ENCODE data around the gene MBD3L5.
"Not testable (repeated sequence)": the region's sequence is repeated elsewhere in the genome, so short reads cannot be mapped to it uniquely, and the experiment has no call there.

The MBD3L5 gene

GRCh38 chr19:7030278-7030677, at the start of gene MBD3L5:
TSS of gene MBD3L5 (plus strand) at chr19:7030578. CDS start at chr19:7030612, 34 bp downstream.
- not testable (repeated sequence) for H3K4me3 Mint-ChIP-seq; H3K27me3 Mint-ChIP-seq (ENCODE audit: low read depth); H3K36me3 Mint-ChIP-seq (ENCODE audit: low read depth); H3K27ac Mint-ChIP-seq; H3K4me1 Mint-ChIP-seq (ENCODE audit: low read depth); DNase-seq (ENCODE audit: low spot score); H3K9me3 Mint-ChIP-seq

- Mint-ChIP-seq H3K27me3 (ENCODE audit: low read depth) (no peaks in the 10 kb centered on the region), H3K4me1 (ENCODE audit: low read depth) (peaks cover 3% of the 10 kb centered on the region), H3K27ac (no peak overlapping the region), H3K36me3 (ENCODE audit: low read depth) (peaks cover 7% of the 10 kb centered on the region), H3K9me3 (peaks cover 39% of the 10 kb centered on the region), H3K4me3 (no peak overlapping the region)
- DNase-seq (ENCODE audit: low spot score) = no peak
These were observed 46.9 kb upstream of the MBD3L5 start for GRCh38 chr19:6983448-6983847.

- peaks cover 7% of the 10 kb centered on the region for H3K36me3 Mint-ChIP-seq (ENCODE audit: low read depth)
- no peak overlapping the region for H3K4me3 Mint-ChIP-seq
- H3K4me1 Mint-ChIP-seq (ENCODE audit: low read depth) = no peaks in the 10 kb centered on the region
- no peaks in the 10 kb centered on the region for H3K27me3 Mint-ChIP-seq (ENCODE audit: low read depth)
- no peak for DNase-seq (ENCODE audit: low spot score)
- no peak overlapping the region for H3K27ac Mint-ChIP-seq
- H3K9me3 Mint-ChIP-seq = peaks cover 30% of the 10 kb centered on the region
These were observed 42.5 kb upstream of the MBD3L5 start for GRCh38 chr19:6987850-6988249.

GRCh38 chr19:6988257-6988656, 42.1 kb upstream of the MBD3L5 start:
- DNase-seq (ENCODE audit: low spot score) = no peak
- Mint-ChIP-seq H3K27ac (no peak overlapping the region), H3K27me3 (ENCODE audit: low read depth) (no peaks in the 10 kb centered on the region), H3K36me3 (ENCODE audit: low read depth) (peaks cover 7% of the 10 kb centered on the region), H3K4me3 (no peak overlapping the region), H3K4me1 (ENCODE audit: low read depth) (no peaks in the 10 kb centered on the region), H3K9me3 (peaks cover 26% of the 10 kb centered on the region)

GRCh38 chr19:6995054-6995453, 35.3 kb upstream of the MBD3L5 start:
- Mint-ChIP-seq H3K36me3 (ENCODE audit: low read depth) (peaks cover 8% of the 10 kb centered on the region), H3K4me3 (no peak overlapping the region), H3K4me1 (ENCODE audit: low read depth) (peaks cover 2% of the 10 kb centered on the region), H3K27ac (peak overlapping the region; percentile 4), H3K27me3 (ENCODE audit: low read depth) (no peaks in the 10 kb centered on the region), H3K9me3 (peaks cover 24% of the 10 kb centered on the region)
- DNase-seq (ENCODE audit: low spot score) = no peak

- Mint-ChIP-seq H3K27me3 (ENCODE audit: low read depth) (no peaks in the 10 kb centered on the region), H3K27ac (no peak overlapping the region), H3K4me3 (no peak overlapping the region), H3K9me3 (peaks cover 24% of the 10 kb centered on the region), H3K36me3 (ENCODE audit: low read depth) (peaks cover 8% of the 10 kb centered on the region), H3K4me1 (ENCODE audit: low read depth) (peaks cover 3% of the 10 kb centered on the region)
- DNase-seq (ENCODE audit: low spot score) = no peak
These were observed 33.6 kb upstream of the MBD3L5 start for GRCh38 chr19:6996810-6997209.

- Mint-ChIP-seq H3K27me3 (ENCODE audit: low read depth) (no peaks in the 10 kb centered on the region), H3K36me3 (ENCODE audit: low read depth) (peaks cover 8% of the 10 kb centered on the region), H3K4me3 (peak overlapping the region; percentile 42), H3K27ac (no peak overlapping the region), H3K4me1 (ENCODE audit: low read depth) (peaks cover 3% of the 10 kb centered on the region), H3K9me3 (peaks cover 24% of the 10 kb centered on the region)
- no peak for DNase-seq (ENCODE audit: low spot score)
These were observed 32.5 kb upstream of the MBD3L5 start for GRCh38 chr19:6997679-6998445.

GRCh38 chr19:6999933-7000332, 30.4 kb upstream of the MBD3L5 start:
- peaks cover 3% of the 10 kb centered on the region for H3K4me1 Mint-ChIP-seq (ENCODE audit: low read depth)
- H3K27ac Mint-ChIP-seq = no peak overlapping the region
- peaks cover 20% of the 10 kb centered on the region for H3K9me3 Mint-ChIP-seq
- DNase-seq (ENCODE audit: low spot score) = no peak
- H3K27me3 Mint-ChIP-seq (ENCODE audit: low read depth) = no peaks in the 10 kb centered on the region
- H3K36me3 Mint-ChIP-seq (ENCODE audit: low read depth) = peaks cover 7% of the 10 kb centered on the region
- no peak overlapping the region for H3K4me3 Mint-ChIP-seq

- DNase-seq (ENCODE audit: low spot score) = no peak
- Mint-ChIP-seq H3K4me1 (ENCODE audit: low read depth) (peaks cover 3% of the 10 kb centered on the region), H3K36me3 (ENCODE audit: low read depth) (peaks cover 3% of the 10 kb centered on the region), H3K4me3 (no peak overlapping the region), H3K9me3 (peaks cover 16% of the 10 kb centered on the region), H3K27me3 (ENCODE audit: low read depth) (no peaks in the 10 kb centered on the region), H3K27ac (no peak overlapping the region)
These were observed 30.0 kb upstream of the MBD3L5 start for GRCh38 chr19:7000333-7000732.

GRCh38 chr19:7000816-7001215, 29.6 kb upstream of the MBD3L5 start:
- no peak for DNase-seq (ENCODE audit: low spot score)
- Mint-ChIP-seq H3K36me3 (ENCODE audit: low read depth) (no peaks in the 10 kb centered on the region), H3K27ac (no peak overlapping the region), H3K27me3 (ENCODE audit: low read depth) (no peaks in the 10 kb centered on the region), H3K4me1 (ENCODE audit: low read depth) (peaks cover 3% of the 10 kb centered on the region), H3K9me3 (peaks cover 11% of the 10 kb centered on the region), H3K4me3 (no peak overlapping the region)

GRCh38 chr19:7004313-7004931, 26.0 kb upstream of the MBD3L5 start:
- Mint-ChIP-seq H3K4me1 (ENCODE audit: low read depth) (peaks cover 15% of the 10 kb centered on the region), H3K9me3 (no peaks in the 10 kb centered on the region), H3K4me3 (no peak overlapping the region), H3K27ac (no peak overlapping the region), H3K36me3 (ENCODE audit: low read depth) (no peaks in the 10 kb centered on the region), H3K27me3 (ENCODE audit: low read depth) (no peaks in the 10 kb centered on the region)
- peak; percentile 17 for DNase-seq (ENCODE audit: low spot score)

- peaks cover 2% of the 10 kb centered on the region for H3K36me3 Mint-ChIP-seq (ENCODE audit: low read depth)
- no peak overlapping the region for H3K27ac Mint-ChIP-seq
- H3K4me1 Mint-ChIP-seq (ENCODE audit: low read depth) = peaks cover 26% of the 10 kb centered on the region
- H3K4me3 Mint-ChIP-seq = no peak overlapping the region
- DNase-seq (ENCODE audit: low spot score) = no peak
- H3K9me3 Mint-ChIP-seq = peaks cover 2% of the 10 kb centered on the region
- no peaks in the 10 kb centered on the region for H3K27me3 Mint-ChIP-seq (ENCODE audit: low read depth)
These were observed 24.2 kb upstream of the MBD3L5 start for GRCh38 chr19:7006135-7006704.

- H3K9me3 Mint-ChIP-seq = peaks cover 4% of the 10 kb centered on the region
- peaks cover 28% of the 10 kb centered on the region for H3K4me1 Mint-ChIP-seq (ENCODE audit: low read depth)
- H3K27me3 Mint-ChIP-seq (ENCODE audit: low read depth) = no peaks in the 10 kb centered on the region
- no peak for DNase-seq (ENCODE audit: low spot score)
- no peak overlapping the region for H3K27ac Mint-ChIP-seq
- H3K36me3 Mint-ChIP-seq (ENCODE audit: low read depth) = peaks cover 4% of the 10 kb centered on the region
- H3K4me3 Mint-ChIP-seq = no peak overlapping the region
These were observed 22.5 kb upstream of the MBD3L5 start for GRCh38 chr19:7007859-7008258.

Data from T-helper 2 cell treated with Interferon-gamma antibody and Interleukin-4, amounts not matched to agents 5 μg/mL and 100 μg/mL, for 36 hours (primary cell).